ENCODE data around the gene SPEN.

GRCh38 chr1:15836772-15837669, 10.5 kb upstream of the SPEN start:
- TF ChIP-seq, protein P1, sequence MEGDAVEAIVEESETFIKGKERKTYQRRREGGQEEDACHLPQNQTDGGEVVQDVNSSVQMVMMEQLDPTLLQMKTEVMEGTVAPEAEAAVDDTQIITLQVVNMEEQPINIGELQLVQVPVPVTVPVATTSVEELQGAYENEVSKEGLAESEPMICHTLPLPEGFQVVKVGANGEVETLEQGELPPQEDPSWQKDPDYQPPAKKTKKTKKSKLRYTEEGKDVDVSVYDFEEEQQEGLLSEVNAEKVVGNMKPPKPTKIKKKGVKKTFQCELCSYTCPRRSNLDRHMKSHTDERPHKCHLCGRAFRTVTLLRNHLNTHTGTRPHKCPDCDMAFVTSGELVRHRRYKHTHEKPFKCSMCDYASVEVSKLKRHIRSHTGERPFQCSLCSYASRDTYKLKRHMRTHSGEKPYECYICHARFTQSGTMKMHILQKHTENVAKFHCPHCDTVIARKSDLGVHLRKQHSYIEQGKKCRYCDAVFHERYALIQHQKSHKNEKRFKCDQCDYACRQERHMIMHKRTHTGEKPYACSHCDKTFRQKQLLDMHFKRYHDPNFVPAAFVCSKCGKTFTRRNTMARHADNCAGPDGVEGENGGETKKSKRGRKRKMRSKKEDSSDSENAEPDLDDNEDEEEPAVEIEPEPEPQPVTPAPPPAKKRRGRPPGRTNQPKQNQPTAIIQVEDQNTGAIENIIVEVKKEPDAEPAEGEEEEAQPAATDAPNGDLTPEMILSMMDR (IDR thresholded peaks at IDR 0.05), result no peak
- TF ChIP-seq ZFX (IDR thresholded peaks at IDR 0.05; ENCODE audit: borderline replicate concordance), result no peak

Data from 22Rv1 (cell line).